HCT116 (cell line): Measurements from ENCODE around the gene STARD3. TPM values are rescaled to one million over a fixed set of nuclear protein-coding genes. Genes with fewer than 3 reads are reported as not detected.

Experiments used
- ATAC-seq: fragments of 200-7000 bp; cut with Tn5 transposase; 2 replicates; pipeline ENCODE4 v1.9.1; 2020; ENCODE audit warnings: mild to moderate bottlenecking, moderate library complexity
- BruUV-seq: library from RNA; stranded (reverse); fragments of 400-500 nt; replicated peaks from 2 replicates; lab custom pipeline; 2021; lab: Mats Ljungman, UMichigan
- CTCF ChIA-PET: fragments of 300-600 bp; sonication (Branson Sonifier 250); formaldehyde crosslinking; loops from one replicate; lab custom pipeline; 2021; ENCODE audit warnings: antibody characterized with exemption; lab: Charles Lee
- POLR2A ChIA-PET: fragments of 300-600, 350-600 bp; sonication (Branson Sonifier 250); formaldehyde crosslinking; loops from one replicate; lab custom pipeline; 2021; ENCODE audit warnings: antibody characterized with exemption; lab: Charles Lee
- RAD21 ChIA-PET, 2 experiments: fragments of 300-600 bp; sonication (Branson Sonifier 250); formaldehyde crosslinking; loops; one replicate each; lab custom pipeline; 2023; ENCODE audit warnings: low total read pairs in 2 of 2; ENCODE audit not compliant: uncharacterized antibody in 2 of 2, unreplicated experiment in 2 of 2, low non-redundant PET in 1 of 2; lab: Charles Lee
- DNase-seq: peaks from one replicate; pipeline ENCODE4 v3.0.0-alpha.2; 2010; ENCODE audit warnings: low read depth, low spot score
- H2AFZ ChIP-seq: fragments of 200-600 bp; shearing (Covaris generic), sonication (generic); 2 replicates; pipeline ENCODE4 v1.6.1; 2017; ENCODE audit warnings: low read depth, mixed run types, mixed read lengths, antibody characterized with exemption, low read length; ENCODE audit not compliant: poor library complexity, severe bottlenecking
- H3K27ac ChIP-seq: 2 replicates; pipeline ENCODE4 v1.5.1; 2012; ENCODE audit warnings: low read depth, low read length
- H3K27me3 ChIP-seq: fragments of 200-600 bp; sonication (generic); 2 replicates; pipeline ENCODE4 v1.6.1; 2016; ENCODE audit warnings: mixed run types, low read length, mixed read lengths; ENCODE audit not compliant: insufficient read depth
- H3K36me3 ChIP-seq, 2 experiments: fragments of 200-500 bp in 1 of 2; fragments of 200-600 bp in 1 of 2; sonication (Bioruptor generic) in 1 of 2; sonication (generic) in 1 of 2; 2 replicates each; pipeline versions ENCODE4 v1.5.1 to v1.6.1; 2014 to 2016; ENCODE audit warnings: low read length in 2 of 2, inconsistent platforms in 1 of 2, mixed read lengths in 1 of 2, mixed run types in 1 of 2; ENCODE audit not compliant: insufficient read depth in 2 of 2, control insufficient read depth in 1 of 2
- H3K4me1 ChIP-seq, 2 experiments: fragments of 200-600 bp in 1 of 2; sonication (generic) in 1 of 2; 2 replicates each; pipeline versions ENCODE4 v1.5.1 to v1.6.1; 2012 to 2017; ENCODE audit warnings: low read length in 2 of 2, inconsistent platforms in 1 of 2, mild to moderate bottlenecking in 1 of 2, mixed read lengths in 1 of 2, mixed run types in 1 of 2, moderate library complexity in 1 of 2; ENCODE audit not compliant: insufficient read depth in 2 of 2, control insufficient read depth in 1 of 2
- H3K4me2 ChIP-seq: fragments of 200-600 bp; sonication (generic); 2 replicates; pipeline ENCODE4 v1.6.1; 2017; ENCODE audit warnings: mixed run types, low read length, mixed read lengths
- H3K4me3 ChIP-seq, 2 experiments: fragments of 200-600 bp in 1 of 2; sonication (generic) in 1 of 2; replicated peaks in 1 of 2; 2 replicates each; pipeline ENCODE4 v1.5.1; 2011 to 2016; ENCODE audit warnings: low read length in 2 of 2, control low read depth in 1 of 2, low read depth in 1 of 2, mild to moderate bottlenecking in 1 of 2, mixed read lengths in 1 of 2, mixed run types in 1 of 2
- H3K79me2 ChIP-seq: fragments of 200-600 bp; sonication (generic); 2 replicates; pipeline ENCODE4 v1.6.1; 2017; ENCODE audit warnings: mild to moderate bottlenecking, mixed run types, low read length, moderate library complexity, mixed read lengths; ENCODE audit not compliant: insufficient read depth
- H3K9ac ChIP-seq: fragments of 200-600 bp; sonication (generic); 2 replicates; pipeline ENCODE4 v1.6.1; 2016; ENCODE audit warnings: low read length, mixed read lengths
- H3K9me2 ChIP-seq: fragments of 200-600 bp; sonication (generic), shearing (Covaris generic); 2 replicates; pipeline ENCODE4 v1.6.1; 2017; ENCODE audit warnings: mixed run types, mild to moderate bottlenecking, moderate library complexity; ENCODE audit not compliant: insufficient read depth
- H3K9me3 ChIP-seq, 2 experiments: fragments of 200-500 bp in 1 of 2; fragments of 200-600 bp in 1 of 2; sonication (Bioruptor generic) in 1 of 2; sonication (generic) in 1 of 2; 2 replicates each; pipeline ENCODE4 v1.6.1; 2014 to 2017; ENCODE audit warnings: low read length in 2 of 2, mixed read lengths in 2 of 2, inconsistent platforms in 1 of 2, low read depth in 1 of 2, mild to moderate bottlenecking in 1 of 2, mixed run types in 1 of 2, moderate library complexity in 1 of 2; ENCODE audit not compliant: control insufficient read depth in 1 of 2, insufficient read depth in 1 of 2
- H4K20me1 ChIP-seq: fragments of 200-600 bp; sonication (generic), shearing (Covaris generic); 2 replicates; pipeline ENCODE4 v1.6.1; 2017; ENCODE audit warnings: mixed run types, mild to moderate bottlenecking, moderate library complexity; ENCODE audit not compliant: insufficient read depth
- EGR1 ChIP-seq: IDR thresholded peaks from 2 replicates; pipeline ENCODE4 v1.6.1; 2012; ENCODE audit warnings: low read depth
- RAD21 ChIP-seq: IDR thresholded peaks from 2 replicates; pipeline ENCODE4 v1.6.1; 2012; ENCODE audit warnings: low read depth, mild to moderate bottlenecking
- intact Hi-C: fragments of 100-400 bp; cut with micrococcal nuclease; formaldehyde crosslinking; loops from 2 replicates; pipeline ENCODE4 v1.10.0; 2022
- total RNA-seq: library from RNA; stranded (reverse); gene quantifications from one replicate; pipeline ENCODE4 v1.2.1, GENCODE V29; 2021; ENCODE audit not compliant: unreplicated experiment
- TF ChIP-seq, protein P1 (sequence below): IDR thresholded peaks from 2 replicates; pipeline ENCODE4 v1.6.1; 2012
- TF ChIP-seq, protein P2 (sequence below), 3 experiments: fragments of 200-600 bp in 1 of 3; sonication (generic) in 1 of 3; IDR thresholded peaks in 2 of 3; conservative IDR thresholded peaks in 1 of 3; 2 replicates each; pipeline ENCODE4 v1.5.1; 2012 to 2017; ENCODE audit warnings: low read depth in 2 of 3, low read length in 2 of 3, antibody characterized with exemption in 1 of 3, borderline replicate concordance in 1 of 3, control low read depth in 1 of 3, mild to moderate bottlenecking in 1 of 3, mixed read lengths in 1 of 3, mixed run types in 1 of 3, moderate library complexity in 1 of 3; ENCODE audit not compliant: insufficient read depth in 1 of 3

The STARD3 gene
- total RNA-seq, 1 experiment from 2014 or later: 73.9 TPM

DNA sequence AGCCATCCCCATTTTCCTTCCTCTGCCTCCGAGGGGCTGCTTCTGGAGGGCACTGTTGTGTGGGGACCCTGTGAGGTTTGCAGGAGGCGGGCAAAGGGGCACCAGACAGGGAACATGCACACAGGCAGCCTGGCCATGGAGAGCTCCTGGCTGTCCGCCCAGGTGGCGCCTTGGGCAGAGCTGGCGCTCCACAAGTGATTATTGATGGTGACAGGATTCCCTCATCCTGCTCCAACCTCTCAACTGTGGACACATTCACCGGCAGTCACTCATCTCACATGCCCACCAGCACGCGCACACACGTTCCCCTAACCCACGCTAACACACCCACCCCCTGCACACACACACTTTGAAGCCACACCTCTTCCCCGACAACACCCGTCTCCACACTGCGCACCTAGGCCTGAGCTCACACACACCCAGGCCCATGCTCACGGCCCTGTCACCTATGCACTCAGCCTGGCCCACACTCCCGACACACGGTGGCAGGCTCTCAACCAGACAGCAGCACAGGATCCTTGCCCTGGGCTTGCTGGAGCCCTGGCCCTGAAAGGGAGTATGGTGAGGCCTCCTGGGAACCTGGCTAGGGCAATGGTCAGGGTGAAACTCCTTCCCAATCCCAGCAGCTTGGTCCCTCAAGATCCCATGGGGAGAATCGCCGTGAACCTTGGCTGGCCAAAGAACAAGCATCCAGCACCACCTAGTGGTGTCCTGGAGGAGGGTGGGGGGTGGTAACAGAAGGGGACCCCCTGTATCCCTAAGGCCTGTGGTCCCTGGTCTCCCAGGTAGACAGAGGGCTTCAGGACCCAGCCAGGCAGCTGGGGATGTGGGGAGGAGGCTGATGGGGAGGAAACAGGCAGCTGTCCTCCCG, 34.9 kb downstream of the STARD3 start:
- no peaks in the 10 kb centered on the region for H3K27me3 ChIP-seq

More for the DNA sequence above, 34.9 kb downstream of the STARD3 start:
- Histone ChIP-seq H3K4me1 (peaks cover 20 to 21% of the 10 kb centered on the region in 2 experiments; a peak in 3 of 4 replicates), H4K20me1 (no peaks in the 10 kb centered on the region), H3K4me3 (no peak overlapping the region), H3K79me2 (no peaks in the 10 kb centered on the region), H2AFZ (no peak overlapping the region), H3K4me2 (no peak overlapping the region), H3K9ac (no peak overlapping the region), H3K27ac (no peak overlapping the region; the same call in 1 of the 2 replicates), H3K9me2 (no peaks in the 10 kb centered on the region), H3K36me3 (no peaks in the 10 kb centered on the region), H3K9me3 (no peaks in the 10 kb centered on the region)
- ChIA-PET POLR2A (interaction anchor here (1.6 kb wide), 1 partner anchor 50 kb away, joined by 3 read pairs; no protein-coding TSS in a partner anchor), RAD21 (interaction anchor here (0.9 to 3.6 kb wide), 4 partner anchors 47 to 50 kb away, joined by 3 to 15 read pairs (median 4); no protein-coding TSS in a partner anchor), CTCF (interaction anchor here (0.6 to 3.9 kb wide), 12 partner anchors 16 to 465 kb away, joined by 3 to 51 read pairs (median 5); partner anchors contain the start of genes MIEN1 and PGAP3)
- DNase-seq (peak; percentile 18), ATAC-seq (peak; percentile 77)
- intact Hi-C loops: loop anchor here (1.0 to 5.0 kb wide), 3 partner anchors 50 to 125 kb away; no protein-coding TSS in a partner anchor
- BruUV-seq: no TSS peak
- TF ChIP-seq, protein P1, sequence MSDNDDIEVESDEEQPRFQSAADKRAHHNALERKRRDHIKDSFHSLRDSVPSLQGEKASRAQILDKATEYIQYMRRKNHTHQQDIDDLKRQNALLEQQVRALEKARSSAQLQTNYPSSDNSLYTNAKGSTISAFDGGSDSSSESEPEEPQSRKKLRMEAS: no peak
- TF ChIP-seq EGR1: no peak
- TF ChIP-seq, protein P2, sequence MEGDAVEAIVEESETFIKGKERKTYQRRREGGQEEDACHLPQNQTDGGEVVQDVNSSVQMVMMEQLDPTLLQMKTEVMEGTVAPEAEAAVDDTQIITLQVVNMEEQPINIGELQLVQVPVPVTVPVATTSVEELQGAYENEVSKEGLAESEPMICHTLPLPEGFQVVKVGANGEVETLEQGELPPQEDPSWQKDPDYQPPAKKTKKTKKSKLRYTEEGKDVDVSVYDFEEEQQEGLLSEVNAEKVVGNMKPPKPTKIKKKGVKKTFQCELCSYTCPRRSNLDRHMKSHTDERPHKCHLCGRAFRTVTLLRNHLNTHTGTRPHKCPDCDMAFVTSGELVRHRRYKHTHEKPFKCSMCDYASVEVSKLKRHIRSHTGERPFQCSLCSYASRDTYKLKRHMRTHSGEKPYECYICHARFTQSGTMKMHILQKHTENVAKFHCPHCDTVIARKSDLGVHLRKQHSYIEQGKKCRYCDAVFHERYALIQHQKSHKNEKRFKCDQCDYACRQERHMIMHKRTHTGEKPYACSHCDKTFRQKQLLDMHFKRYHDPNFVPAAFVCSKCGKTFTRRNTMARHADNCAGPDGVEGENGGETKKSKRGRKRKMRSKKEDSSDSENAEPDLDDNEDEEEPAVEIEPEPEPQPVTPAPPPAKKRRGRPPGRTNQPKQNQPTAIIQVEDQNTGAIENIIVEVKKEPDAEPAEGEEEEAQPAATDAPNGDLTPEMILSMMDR (IDR thresholded peaks at IDR 0.05 in 2 of 3, conservative IDR thresholded peaks at IDR 0.05 in 1 of 3; ENCODE audit: borderline replicate concordance in 1 of 3, insufficient read depth in 1 of 3, low read depth in 2 of 3, low read length in 2 of 3): peak; percentile 77 to 94 (median 81)
- TF ChIP-seq RAD21: peak; percentile 86
